ENCODE data around the gene AGRP. TPM values are rescaled to one million over a fixed set of nuclear protein-coding genes. Genes with fewer than 3 reads are reported as not detected.

Gene AGRP
- total RNA-seq, 1 donor from 2014 or later, result not detected

DNA sequence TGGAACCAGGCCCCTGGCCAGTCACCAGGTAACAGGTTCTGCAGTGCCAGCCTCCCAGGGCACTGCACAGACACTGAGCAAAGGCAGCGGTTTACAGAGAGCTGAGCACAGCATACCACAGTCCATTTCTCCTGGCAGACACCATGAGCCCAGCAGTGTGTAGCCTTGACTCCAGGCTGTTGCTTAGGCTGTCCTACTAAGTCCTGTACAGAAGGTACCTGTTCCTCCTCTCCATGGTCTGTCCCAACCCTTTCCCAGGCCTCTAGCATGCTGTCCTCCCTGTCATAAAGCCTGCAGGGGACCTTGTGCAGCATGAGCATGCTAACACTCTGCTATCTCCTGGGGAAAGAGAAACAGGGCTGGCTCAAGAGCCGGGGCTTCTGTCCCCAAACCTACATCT lies 22.4 kb downstream of the AGRP start:
- POLR2A ChIA-PET, result no interaction called here
- Mint-ChIP-seq H3K27ac (no peak overlapping the region), H3K4me3 (no peak overlapping the region), H3K4me1 (peaks cover 21% of the 10 kb centered on the region), H3K9me3 (no peaks in the 10 kb centered on the region), H3K36me3 (ENCODE audit: low read depth) (peaks cover 36% of the 10 kb centered on the region), H3K27me3 (no peaks in the 10 kb centered on the region)
- DNase-seq (no peak), ATAC-seq (ENCODE audit: low read depth) (no peak)
- TF ChIP-seq, protein P1, sequence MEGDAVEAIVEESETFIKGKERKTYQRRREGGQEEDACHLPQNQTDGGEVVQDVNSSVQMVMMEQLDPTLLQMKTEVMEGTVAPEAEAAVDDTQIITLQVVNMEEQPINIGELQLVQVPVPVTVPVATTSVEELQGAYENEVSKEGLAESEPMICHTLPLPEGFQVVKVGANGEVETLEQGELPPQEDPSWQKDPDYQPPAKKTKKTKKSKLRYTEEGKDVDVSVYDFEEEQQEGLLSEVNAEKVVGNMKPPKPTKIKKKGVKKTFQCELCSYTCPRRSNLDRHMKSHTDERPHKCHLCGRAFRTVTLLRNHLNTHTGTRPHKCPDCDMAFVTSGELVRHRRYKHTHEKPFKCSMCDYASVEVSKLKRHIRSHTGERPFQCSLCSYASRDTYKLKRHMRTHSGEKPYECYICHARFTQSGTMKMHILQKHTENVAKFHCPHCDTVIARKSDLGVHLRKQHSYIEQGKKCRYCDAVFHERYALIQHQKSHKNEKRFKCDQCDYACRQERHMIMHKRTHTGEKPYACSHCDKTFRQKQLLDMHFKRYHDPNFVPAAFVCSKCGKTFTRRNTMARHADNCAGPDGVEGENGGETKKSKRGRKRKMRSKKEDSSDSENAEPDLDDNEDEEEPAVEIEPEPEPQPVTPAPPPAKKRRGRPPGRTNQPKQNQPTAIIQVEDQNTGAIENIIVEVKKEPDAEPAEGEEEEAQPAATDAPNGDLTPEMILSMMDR (IDR thresholded peaks at IDR 0.05), result no peak
- CTCF ChIA-PET, result no interaction called here
- intact Hi-C loops (cut with micrococcal nuclease), result no loop called here

DNA sequence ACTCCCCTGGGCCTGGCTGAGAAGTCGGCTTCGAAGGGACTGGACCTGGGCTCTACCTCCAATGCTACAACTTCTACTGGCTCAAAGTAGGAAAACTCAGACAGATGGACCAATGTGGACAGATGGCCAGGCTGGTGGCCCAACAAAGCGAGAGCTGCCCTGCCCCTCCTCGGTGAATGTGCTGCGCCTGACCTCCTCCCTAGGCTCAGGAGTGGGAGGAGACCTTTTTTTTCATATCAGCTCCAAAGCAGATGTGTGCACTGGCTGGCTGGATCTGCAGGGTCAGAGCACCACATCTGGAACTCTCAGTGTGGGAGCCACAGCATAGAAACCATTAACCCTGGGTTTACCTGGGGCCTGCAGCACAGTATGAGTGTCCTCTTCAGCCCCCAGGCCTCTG lies 23.2 kb downstream of the AGRP start:
- no peaks in the 10 kb centered on the region for H3K27me3 Mint-ChIP-seq
- intact Hi-C loops (cut with micrococcal nuclease), result no loop called here
- no peak overlapping the region for H3K4me3 Mint-ChIP-seq
- ChIA-PET POLR2A (no interaction called here), CTCF (no interaction called here)
- peaks cover 13% of the 10 kb centered on the region for H3K4me1 Mint-ChIP-seq
- H3K27ac Mint-ChIP-seq, result no peak overlapping the region
- TF ChIP-seq, protein P1 (IDR thresholded peaks at IDR 0.05), result no peak
- H3K9me3 Mint-ChIP-seq, result no peaks in the 10 kb centered on the region
- DNase-seq (no peak), ATAC-seq (ENCODE audit: low read depth) (no peak)
- peaks cover 35% of the 10 kb centered on the region for H3K36me3 Mint-ChIP-seq (ENCODE audit: low read depth)

DNA sequence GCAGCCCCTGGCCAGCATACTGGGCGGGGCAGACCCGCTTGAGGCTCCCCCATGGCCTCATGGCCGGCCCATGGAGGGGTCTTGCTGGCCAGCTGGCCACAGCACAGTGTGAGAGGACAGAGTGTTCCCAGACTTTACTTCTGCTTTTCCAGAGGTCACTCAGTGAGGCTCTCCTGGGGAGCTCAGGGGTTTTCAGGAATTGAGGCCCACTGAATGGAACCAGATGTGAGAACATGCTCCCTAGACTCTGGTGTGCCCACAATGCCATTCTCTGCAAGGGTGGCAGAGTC lies 23.5 kb downstream of the AGRP start:
- CTCF ChIA-PET, result no interaction called here
- H3K4me1 Mint-ChIP-seq, result peaks cover 9% of the 10 kb centered on the region
- intact Hi-C loops (cut with micrococcal nuclease), result no loop called here

DNA sequence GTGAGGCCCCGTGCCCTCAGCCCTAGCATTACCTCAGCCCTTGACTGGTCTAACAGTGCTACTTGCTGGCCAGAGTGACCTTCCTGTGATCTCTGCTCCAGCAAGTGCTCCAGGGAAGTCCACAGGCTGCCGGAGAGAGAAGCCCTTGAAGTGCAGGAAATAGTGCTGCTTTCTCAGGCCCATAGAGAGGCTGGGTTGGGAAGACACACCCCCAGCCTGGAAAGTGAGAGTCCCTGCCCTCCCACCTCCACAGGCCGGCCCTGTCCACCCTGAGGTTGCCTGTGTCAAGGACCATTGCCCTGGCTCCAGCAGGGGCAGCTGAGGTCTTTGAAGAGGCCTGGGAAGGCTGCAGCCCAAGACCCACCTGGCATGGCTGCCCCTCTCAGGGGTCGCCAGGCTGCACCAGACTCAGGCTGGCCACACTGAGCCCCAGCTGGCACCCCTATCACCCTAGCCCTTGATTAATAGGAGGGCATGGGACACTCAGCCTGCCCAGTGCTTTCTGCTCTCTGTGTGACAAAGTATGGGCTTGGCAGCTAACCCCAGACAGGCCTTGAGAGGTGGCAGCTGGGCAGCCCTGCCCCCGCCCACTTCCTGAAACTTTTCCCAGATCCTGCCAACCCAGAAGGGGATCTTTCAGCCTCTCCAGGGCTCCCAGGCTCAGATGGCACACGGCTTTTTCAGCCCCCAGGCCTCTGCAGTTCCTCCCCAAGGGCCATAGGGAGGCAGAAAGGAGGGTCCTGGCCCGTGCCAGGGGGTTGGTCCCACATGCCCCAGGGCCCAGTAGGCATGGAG lies 24.1 kb downstream of the AGRP start:
- H3K4me1 Mint-ChIP-seq, result peaks cover 7% of the 10 kb centered on the region

More for the DNA sequence above, 23.5 kb downstream of the AGRP start:
- peaks cover 38% of the 10 kb centered on the region for H3K36me3 Mint-ChIP-seq (ENCODE audit: low read depth)
- TF ChIP-seq, protein P1 (IDR thresholded peaks at IDR 0.05), result no peak
- no peak overlapping the region for H3K27ac Mint-ChIP-seq
- POLR2A ChIA-PET, result no interaction called here
- H3K4me3 Mint-ChIP-seq, result no peak overlapping the region
- DNase-seq (no peak), ATAC-seq (ENCODE audit: low read depth) (no peak)
- no peaks in the 10 kb centered on the region for H3K9me3 Mint-ChIP-seq
- no peaks in the 10 kb centered on the region for H3K27me3 Mint-ChIP-seq

DNA sequence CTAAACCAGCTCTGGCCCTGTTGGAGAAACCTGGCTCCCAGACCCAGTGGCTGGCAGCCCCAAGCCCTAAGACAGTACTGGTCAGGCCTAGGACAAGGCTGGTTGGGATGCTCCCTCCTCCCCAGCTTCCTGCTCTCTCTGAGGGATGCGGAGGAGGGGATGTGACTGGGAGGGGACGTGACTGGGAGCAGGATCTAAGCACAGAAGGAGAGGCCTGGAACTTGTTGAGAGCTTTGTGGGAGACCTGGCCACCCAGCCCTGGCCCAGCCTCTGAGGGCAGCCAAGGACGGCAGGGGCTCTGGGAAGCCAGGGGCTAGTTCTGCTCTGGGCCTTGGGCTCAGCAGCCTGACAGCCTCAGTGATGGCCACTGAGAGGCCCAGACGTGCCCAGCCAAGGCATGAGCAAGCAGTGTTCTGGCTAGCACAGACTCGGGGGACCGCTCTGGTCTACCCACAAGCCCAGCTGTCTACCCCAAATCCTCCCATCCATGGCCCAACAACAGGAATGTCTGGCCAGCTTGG lies 25.2 kb downstream of the AGRP start:
- Mint-ChIP-seq H3K27me3 (no peaks in the 10 kb centered on the region), H3K4me1 (peaks cover 5% of the 10 kb centered on the region), H3K27ac (no peak overlapping the region), H3K9me3 (no peaks in the 10 kb centered on the region), H3K36me3 (ENCODE audit: low read depth) (peaks cover 50% of the 10 kb centered on the region), H3K4me3 (no peak overlapping the region)
- ChIA-PET POLR2A (no interaction called here), CTCF (interaction anchor here (1.5 kb wide), 1 partner anchor 12 kb away, joined by 3 read pairs; no protein-coding TSS in a partner anchor)
- no peak for DNase-seq
- intact Hi-C loops (cut with micrococcal nuclease), result no loop called here
- ATAC-seq (ENCODE audit: low read depth), result no peak
- TF ChIP-seq, protein P1 (IDR thresholded peaks at IDR 0.05), result no peak

More for the DNA sequence above, 24.1 kb downstream of the AGRP start:
- intact Hi-C loops (cut with micrococcal nuclease), result no loop called here
- H3K36me3 Mint-ChIP-seq (ENCODE audit: low read depth), result peaks cover 41% of the 10 kb centered on the region
- no peak for ATAC-seq (ENCODE audit: low read depth)
- H3K27me3 Mint-ChIP-seq, result no peaks in the 10 kb centered on the region
- no peak for DNase-seq
- H3K9me3 Mint-ChIP-seq, result no peaks in the 10 kb centered on the region
- POLR2A ChIA-PET, result no interaction called here
- no peak overlapping the region for H3K27ac Mint-ChIP-seq
- TF ChIP-seq, protein P1 (IDR thresholded peaks at IDR 0.05), result no peak
- CTCF ChIA-PET, result interaction anchor here (1.5 kb wide), 1 partner anchor 13 kb away, joined by 3 read pairs; no protein-coding TSS in a partner anchor
- H3K4me3 Mint-ChIP-seq, result no peak overlapping the region
